Rectal smooth muscle tissue (tissue), 1 donor: ENCODE data around the gene RAB9A.

Source experiments
- H3K27ac ChIP-seq: one replicate; pipeline ENCODE4 v1.7.0; 2013; ENCODE audit warnings: low read depth, low read length, inconsistent platforms
- H3K27me3 ChIP-seq: one replicate; pipeline ENCODE4 v1.7.0; 2013; ENCODE audit warnings: low read length; ENCODE audit not compliant: control insufficient read depth, insufficient read depth
- H3K36me3 ChIP-seq: one replicate; pipeline ENCODE4 v1.7.0; 2013; ENCODE audit warnings: low read length; ENCODE audit not compliant: control insufficient read depth, insufficient read depth
- H3K4me1 ChIP-seq: one replicate; pipeline ENCODE4 v1.7.0; 2013; ENCODE audit warnings: low read length; ENCODE audit not compliant: control insufficient read depth, insufficient read depth
- H3K4me3 ChIP-seq: one replicate; pipeline ENCODE4 v1.7.0; 2013; ENCODE audit warnings: low read length
- H3K9ac ChIP-seq: one replicate; pipeline ENCODE4 v1.7.0; 2013; ENCODE audit warnings: low read length

The RAB9A gene

DNA sequence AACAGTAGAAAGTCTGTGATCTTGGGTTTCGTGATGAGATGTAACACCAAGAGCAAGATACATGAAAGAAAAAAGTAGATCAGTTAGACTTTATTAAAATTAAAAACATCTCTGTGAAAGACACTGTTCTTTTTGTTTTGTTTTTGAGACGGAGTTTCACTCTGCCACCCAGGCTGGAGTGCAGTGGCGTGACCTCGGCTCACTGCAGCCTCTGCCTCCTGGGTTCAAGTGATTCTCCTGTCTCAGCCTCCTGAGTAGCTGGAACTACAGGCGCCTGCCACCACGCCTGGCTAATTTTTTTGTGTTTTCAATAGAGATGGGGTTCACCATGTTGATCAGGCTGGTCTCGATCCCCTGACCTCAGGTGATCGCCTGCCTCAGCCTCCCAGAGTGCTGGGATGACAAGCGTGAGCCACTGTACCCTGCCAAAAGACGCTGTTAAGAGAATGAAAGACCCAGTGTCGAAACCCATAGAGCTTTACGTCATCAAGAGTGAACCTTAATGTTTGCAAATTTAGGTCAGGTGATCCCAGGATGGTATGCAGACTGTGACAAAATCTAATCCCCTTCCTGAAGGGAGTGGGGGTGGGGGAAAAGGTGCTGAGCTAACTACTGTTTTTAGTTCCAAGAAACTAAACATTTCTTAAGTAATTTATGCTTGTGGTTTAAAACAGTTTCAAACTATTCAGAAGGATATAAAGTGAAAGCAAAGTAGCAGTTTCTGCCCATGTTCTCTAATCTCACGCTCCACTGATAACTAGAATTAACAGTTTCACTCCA lies 53.7 kb downstream of the RAB9A start:
- H3K4me1 ChIP-seq: no peaks in the 10 kb centered on the region
- peaks cover 8% of the 10 kb centered on the region for H3K36me3 ChIP-seq

DNA sequence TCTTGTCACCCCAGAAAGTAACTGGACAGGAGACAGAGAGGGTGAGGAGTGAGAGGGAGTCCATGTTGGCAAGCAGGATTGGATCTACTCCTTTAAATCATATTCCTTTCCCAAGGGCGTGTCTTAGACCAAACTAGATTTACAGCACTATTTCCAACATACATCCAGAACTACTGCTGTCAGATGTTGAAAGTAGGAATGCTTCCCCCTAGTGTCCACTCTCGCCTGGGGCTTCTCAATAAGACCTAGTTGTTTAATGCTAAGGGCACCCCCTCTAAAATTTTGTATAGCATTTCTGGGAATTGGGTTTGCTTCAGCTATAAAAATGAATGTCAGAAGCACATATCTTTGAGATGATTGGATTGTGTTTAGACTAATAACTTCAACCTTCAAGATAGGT lies 58.9 kb downstream of the RAB9A start:
- peaks cover 7% of the 10 kb centered on the region for H3K36me3 ChIP-seq
- H3K27ac ChIP-seq: no peak overlapping the region
- H3K27me3 ChIP-seq: no peaks in the 10 kb centered on the region
- no peak overlapping the region for H3K4me3 ChIP-seq
- no peaks in the 10 kb centered on the region for H3K4me1 ChIP-seq
- H3K9ac ChIP-seq: no peak overlapping the region

More for the DNA sequence above, 53.7 kb downstream of the RAB9A start:
- Histone ChIP-seq H3K27me3 (no peaks in the 10 kb centered on the region), H3K9ac (no peak overlapping the region), H3K27ac (no peak overlapping the region), H3K4me3 (no peak overlapping the region)

DNA sequence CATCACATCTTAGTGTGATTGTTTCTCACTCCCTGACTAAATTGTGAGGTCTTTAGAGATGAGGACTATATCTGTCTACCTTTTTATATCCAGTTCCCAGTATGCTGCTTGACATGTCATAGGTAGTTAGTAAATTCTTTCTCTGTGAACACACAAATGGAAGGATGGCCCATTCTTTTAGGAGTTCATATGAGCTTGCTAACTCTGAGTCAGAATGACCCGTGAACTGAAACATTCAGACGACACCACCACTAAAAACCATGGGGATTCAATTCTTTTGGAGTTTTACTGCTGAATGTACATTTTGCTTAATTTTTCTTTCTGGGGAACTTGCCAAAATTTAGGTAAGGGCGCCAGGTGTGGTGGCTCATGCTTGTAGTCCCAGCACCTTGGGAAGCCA lies 59.6 kb downstream of the RAB9A start:
- H3K4me1 ChIP-seq: no peaks in the 10 kb centered on the region
- H3K27ac ChIP-seq: no peak overlapping the region
- H3K27me3 ChIP-seq: no peaks in the 10 kb centered on the region
- H3K36me3 ChIP-seq: peaks cover 7% of the 10 kb centered on the region
- no peak overlapping the region for H3K9ac ChIP-seq
- H3K4me3 ChIP-seq: no peak overlapping the region

GRCh38 chrX:13750204-13750603 lies 61.3 kb downstream of the RAB9A start:
- peaks cover 3% of the 10 kb centered on the region for H3K36me3 ChIP-seq
- no peak overlapping the region for H3K27ac ChIP-seq
- no peak overlapping the region for H3K4me3 ChIP-seq
- H3K9ac ChIP-seq: no peak overlapping the region
- no peaks in the 10 kb centered on the region for H3K4me1 ChIP-seq
- H3K27me3 ChIP-seq: no peaks in the 10 kb centered on the region

DNA sequence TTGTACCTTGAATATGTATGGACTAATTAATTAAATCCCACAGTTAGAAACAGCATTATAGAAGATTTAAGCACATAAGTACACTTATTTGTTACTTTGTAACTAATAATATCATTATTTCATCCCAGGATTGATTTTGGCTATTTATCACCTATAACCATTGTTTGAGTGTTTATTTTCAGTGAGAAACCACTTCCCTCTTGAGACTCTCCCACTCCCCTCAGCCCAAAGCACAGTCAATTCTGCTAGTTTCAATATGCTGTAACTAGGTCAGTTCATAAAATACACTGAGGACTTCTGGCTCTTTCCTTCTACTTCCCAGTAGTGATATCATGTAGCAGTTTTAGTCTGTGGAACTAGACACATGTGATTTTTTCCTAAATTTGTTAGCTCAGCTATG lies 61.9 kb downstream of the RAB9A start:
- Histone ChIP-seq H3K27ac (no peak overlapping the region), H3K9ac (no peak overlapping the region), H3K4me1 (no peaks in the 10 kb centered on the region), H3K27me3 (no peaks in the 10 kb centered on the region), H3K4me3 (no peak overlapping the region), H3K36me3 (peaks cover 5% of the 10 kb centered on the region)

- Histone ChIP-seq H3K27ac (no peak overlapping the region), H3K27me3 (no peaks in the 10 kb centered on the region), H3K4me3 (no peak overlapping the region), H3K36me3 (peaks cover 6% of the 10 kb centered on the region), H3K9ac (no peak overlapping the region), H3K4me1 (no peaks in the 10 kb centered on the region)
Observed at GRCh38 chrX:13752141-13752540, 63.2 kb downstream of the RAB9A start.

DNA sequence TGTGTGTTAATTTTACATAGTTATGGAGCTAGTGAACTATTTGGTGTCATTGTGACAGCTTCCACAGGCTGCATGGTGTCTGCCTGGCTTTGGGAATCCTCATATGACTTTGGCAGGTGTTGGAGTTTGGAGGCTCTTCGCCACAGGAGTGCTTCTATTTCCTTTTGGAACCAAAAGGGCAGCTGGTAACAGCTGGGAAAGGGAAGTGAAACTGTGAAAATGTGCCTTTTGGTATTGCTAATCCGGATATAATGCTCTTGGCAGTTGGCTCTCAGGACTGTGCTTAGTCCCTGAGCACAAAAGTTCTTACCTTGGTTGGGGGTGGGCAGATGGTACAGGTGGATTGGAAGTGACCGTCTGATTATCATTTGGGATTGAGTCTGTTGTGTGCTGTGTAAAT lies 63.7 kb downstream of the RAB9A start:
- no peak overlapping the region for H3K9ac ChIP-seq
- H3K27ac ChIP-seq: no peak overlapping the region
- peaks cover 7% of the 10 kb centered on the region for H3K36me3 ChIP-seq
- no peaks in the 10 kb centered on the region for H3K4me1 ChIP-seq
- H3K4me3 ChIP-seq: no peak overlapping the region
- H3K27me3 ChIP-seq: no peaks in the 10 kb centered on the region

DNA sequence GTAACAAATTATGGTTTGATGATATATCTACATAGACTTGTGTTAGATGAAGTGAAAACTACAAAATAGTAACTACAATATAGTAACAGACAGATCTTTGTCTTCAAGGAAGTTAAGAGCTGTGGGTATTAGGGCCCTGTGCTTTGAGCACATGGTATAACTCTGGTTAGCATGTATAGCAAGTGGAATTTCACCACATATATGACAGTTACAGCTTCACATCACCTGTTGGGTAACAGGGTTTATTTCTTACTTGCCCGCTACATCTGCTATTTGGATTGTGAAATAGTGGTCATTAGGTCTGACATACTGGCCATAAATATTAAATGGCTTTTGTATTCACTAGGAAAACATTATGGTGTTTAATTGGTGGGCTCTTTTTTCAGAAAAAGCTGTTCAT lies 65.8 kb downstream of the RAB9A start:
- H3K36me3 ChIP-seq: peaks cover 7% of the 10 kb centered on the region
- H3K27me3 ChIP-seq: no peaks in the 10 kb centered on the region
- no peaks in the 10 kb centered on the region for H3K4me1 ChIP-seq
- no peak overlapping the region for H3K4me3 ChIP-seq
- H3K9ac ChIP-seq: no peak overlapping the region
- H3K27ac ChIP-seq: no peak overlapping the region

DNA sequence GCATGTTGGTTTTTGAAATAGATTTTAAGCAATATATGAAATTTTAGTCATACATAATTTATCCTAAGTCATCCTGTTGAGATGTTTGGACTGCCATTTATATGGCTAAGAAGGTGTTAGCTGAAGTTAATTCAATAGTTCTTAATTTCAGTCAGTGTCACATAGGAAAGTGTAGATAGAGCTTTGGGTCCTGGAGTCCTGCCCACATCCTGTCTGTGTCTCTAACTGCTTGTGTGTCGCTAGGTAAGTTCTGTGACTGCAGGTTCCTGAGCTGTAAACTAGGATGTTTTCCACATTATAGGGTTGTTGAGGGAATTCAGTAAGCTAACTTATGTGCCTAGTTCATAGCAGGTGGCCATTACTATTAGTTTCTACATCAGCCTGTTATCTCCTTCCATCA lies 66.3 kb downstream of the RAB9A start:
- H3K9ac ChIP-seq: no peak overlapping the region
- peaks cover 7% of the 10 kb centered on the region for H3K36me3 ChIP-seq
- H3K4me1 ChIP-seq: no peaks in the 10 kb centered on the region
- no peak overlapping the region for H3K4me3 ChIP-seq
- no peaks in the 10 kb centered on the region for H3K27me3 ChIP-seq
- no peak overlapping the region for H3K27ac ChIP-seq

- Histone ChIP-seq H3K27ac (no peak overlapping the region), H3K4me1 (no peaks in the 10 kb centered on the region), H3K9ac (no peak overlapping the region), H3K27me3 (no peaks in the 10 kb centered on the region), H3K36me3 (peaks cover 12% of the 10 kb centered on the region), H3K4me3 (no peak overlapping the region)
Observed at GRCh38 chrX:13756381-13756780, 67.5 kb downstream of the RAB9A start.

GRCh38 chrX:13759152-13759718 lies 70.3 kb downstream of the RAB9A start:
- no peak overlapping the region for H3K27ac ChIP-seq
- no peak overlapping the region for H3K4me3 ChIP-seq
- no peaks in the 10 kb centered on the region for H3K27me3 ChIP-seq
- no peaks in the 10 kb centered on the region for H3K4me1 ChIP-seq
- peaks cover 12% of the 10 kb centered on the region for H3K36me3 ChIP-seq
- H3K9ac ChIP-seq: no peak overlapping the region
